VCaP (cell line): ENCODE data around the gene ASB2.

Source experiments
- H3K27ac ChIP-seq: fragments of 450-650 bp; 2 replicates; pipeline ENCODE4 v1.5.1; 2017
- TF ChIP-seq, protein P1 (sequence below): fragments of 450-650 bp; conservative IDR thresholded peaks from 2 replicates; pipeline ENCODE4 v1.5.1; 2017; ENCODE audit warnings: mild to moderate bottlenecking, moderate library complexity

Gene ASB2

DNA sequence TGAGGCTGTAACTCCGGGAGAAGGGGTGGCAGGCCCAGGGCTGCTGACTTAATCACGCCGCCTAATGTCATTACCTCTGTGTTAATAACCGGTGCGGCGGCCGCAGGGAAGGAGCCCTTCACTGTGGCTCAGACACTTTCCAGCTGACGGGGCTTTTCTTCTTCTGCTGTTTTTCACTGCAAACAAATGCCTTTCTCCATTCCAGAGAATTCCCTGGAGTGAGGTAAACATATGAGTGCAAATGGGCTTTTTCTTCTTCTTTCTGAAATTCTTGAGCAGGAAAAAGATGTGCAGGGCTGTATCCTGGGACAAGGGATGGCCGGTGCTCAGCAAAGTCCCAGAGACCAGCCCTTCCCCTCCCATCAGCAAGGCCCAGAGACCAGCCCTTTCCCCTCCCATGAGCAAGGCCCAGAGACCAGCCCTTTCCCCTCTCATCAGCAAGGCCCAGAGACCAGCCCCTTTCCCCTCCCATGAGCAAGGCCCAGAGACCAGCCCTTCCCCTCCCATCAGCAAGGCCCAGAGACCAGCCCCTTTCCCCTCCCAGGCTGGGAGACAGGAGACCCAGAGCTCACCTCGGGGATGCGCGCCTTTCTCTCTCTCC, 82.6 kb downstream of the ASB2 start:
- TF ChIP-seq, protein P1, sequence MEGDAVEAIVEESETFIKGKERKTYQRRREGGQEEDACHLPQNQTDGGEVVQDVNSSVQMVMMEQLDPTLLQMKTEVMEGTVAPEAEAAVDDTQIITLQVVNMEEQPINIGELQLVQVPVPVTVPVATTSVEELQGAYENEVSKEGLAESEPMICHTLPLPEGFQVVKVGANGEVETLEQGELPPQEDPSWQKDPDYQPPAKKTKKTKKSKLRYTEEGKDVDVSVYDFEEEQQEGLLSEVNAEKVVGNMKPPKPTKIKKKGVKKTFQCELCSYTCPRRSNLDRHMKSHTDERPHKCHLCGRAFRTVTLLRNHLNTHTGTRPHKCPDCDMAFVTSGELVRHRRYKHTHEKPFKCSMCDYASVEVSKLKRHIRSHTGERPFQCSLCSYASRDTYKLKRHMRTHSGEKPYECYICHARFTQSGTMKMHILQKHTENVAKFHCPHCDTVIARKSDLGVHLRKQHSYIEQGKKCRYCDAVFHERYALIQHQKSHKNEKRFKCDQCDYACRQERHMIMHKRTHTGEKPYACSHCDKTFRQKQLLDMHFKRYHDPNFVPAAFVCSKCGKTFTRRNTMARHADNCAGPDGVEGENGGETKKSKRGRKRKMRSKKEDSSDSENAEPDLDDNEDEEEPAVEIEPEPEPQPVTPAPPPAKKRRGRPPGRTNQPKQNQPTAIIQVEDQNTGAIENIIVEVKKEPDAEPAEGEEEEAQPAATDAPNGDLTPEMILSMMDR: no peak

DNA sequence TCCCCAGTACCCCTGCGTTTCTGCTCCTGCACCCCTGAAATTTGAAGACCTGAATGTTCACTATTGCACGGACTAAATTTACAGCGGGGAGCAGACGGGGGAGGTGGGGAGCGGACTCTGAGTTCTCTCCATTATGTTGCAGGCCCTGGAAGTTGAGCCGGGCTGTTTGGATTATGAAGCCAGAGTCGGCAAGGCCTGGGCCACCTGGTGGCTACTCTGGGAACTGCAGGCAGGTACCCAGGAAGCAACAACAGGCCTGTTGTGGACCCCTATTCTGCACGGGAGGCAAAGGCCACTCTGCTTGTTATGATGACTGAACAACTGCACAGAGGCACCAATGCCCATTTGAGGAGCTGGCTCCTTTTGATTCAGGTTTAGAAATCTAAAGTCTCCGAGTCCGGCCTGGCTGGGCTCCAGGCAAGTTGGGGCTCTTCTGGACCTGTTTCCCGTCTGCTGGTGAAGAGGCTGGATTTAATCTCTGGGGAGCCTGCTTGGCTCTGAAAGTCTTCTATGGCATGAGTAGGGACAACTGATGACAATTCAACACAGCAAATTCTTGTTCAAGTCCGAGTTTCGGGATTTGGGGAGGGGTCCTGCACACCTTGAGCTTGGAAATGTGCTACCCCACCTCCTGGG, 83.3 kb downstream of the ASB2 start:
- no peak overlapping the region for H3K27ac ChIP-seq
- TF ChIP-seq, protein P1: peak; percentile 96

More for the DNA sequence above, 82.6 kb downstream of the ASB2 start:
- no peak overlapping the region for H3K27ac ChIP-seq

DNA sequence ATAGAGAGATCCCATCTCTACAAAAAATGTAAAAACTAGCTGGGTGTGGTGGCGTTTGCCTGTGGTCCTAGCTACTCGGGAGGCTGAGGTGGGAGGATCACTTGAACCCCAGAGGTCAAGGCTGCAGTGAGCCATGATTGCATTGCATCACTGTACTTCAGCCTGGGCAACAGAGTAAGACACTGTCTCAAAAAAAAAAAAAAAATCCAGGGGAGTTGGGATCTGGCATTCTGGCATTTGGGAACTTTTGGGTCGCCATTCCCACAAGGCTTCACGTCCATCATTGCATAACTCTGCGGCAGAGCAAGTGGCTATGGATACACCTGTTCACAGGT, 83.9 kb downstream of the ASB2 start:
- TF ChIP-seq, protein P1: no peak
- no peak overlapping the region for H3K27ac ChIP-seq

DNA sequence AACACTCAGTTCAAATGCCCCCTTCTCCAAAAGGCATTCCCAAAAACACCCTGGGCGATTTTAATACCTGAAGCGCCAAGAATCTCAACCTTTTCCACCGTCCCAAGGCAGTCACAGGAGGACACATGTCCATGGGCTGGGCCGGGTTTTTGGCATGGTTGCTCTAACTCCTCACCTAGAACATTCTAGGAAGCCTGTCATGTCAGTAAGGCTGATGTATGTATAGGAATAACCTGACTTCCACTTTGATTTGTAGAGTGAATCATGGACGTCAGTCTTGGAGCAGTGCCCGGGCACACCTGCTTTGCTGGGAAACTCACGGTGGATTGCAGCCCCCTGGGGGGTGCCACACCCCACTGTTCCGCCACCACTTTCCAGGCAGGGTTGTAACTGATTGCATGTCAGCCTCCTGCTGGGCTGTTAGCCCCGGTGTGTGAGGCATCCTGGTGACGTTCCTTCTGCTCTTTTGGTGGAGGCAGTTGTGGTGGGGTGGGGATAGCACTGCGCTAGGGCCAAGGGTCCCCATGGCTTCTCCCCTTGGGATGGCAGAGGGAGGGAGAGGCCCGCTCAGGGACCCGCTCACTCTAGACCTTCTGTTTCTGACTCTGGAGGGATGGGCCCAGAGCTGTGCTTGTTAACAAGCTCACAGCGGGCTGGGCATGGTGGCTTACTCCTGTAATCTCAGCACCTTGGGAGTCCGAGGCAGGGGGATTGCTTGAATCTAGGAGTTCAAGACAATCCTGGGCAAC, 84.4 kb downstream of the ASB2 start:
- TF ChIP-seq, protein P1: no peak

DNA sequence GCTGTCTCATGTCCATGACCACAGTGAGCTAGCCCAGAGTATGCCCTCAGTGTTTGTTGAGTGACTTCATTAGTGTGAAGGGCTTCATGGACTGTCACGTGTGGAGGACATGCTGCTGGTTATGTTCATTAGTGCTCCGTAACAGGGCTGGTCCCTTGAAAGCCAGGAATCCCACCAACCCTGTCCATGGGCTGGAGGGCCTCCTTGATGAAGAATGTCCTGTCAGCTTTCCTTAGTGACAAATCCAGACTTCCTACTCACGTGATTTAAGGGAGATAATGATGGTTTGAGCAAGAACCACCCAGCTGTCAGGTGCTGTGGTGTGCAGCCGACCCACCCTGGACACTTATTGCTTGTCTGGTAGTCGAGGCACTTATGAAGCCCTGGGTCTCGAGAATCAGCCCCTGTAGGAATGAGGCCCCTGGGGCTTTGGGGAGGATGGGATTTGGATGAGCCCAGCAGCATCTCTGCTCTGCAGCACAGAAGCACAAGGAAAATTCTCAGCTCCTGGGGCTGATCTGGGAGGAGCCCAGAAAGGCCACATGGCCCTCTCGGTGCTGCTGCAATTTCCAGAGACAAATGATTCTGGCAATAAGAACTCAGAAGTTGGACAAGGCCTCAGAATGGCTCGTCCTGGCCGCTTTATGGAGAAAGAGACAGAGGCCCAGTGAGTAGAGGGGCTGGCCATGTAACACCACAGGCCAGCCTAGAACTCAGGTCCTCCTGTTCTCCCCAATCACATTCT, 86.5 kb downstream of the ASB2 start:
- H3K27ac ChIP-seq: no peak overlapping the region
- TF ChIP-seq, protein P1: no peak

More for the DNA sequence above, 84.4 kb downstream of the ASB2 start:
- no peak overlapping the region for H3K27ac ChIP-seq

DNA sequence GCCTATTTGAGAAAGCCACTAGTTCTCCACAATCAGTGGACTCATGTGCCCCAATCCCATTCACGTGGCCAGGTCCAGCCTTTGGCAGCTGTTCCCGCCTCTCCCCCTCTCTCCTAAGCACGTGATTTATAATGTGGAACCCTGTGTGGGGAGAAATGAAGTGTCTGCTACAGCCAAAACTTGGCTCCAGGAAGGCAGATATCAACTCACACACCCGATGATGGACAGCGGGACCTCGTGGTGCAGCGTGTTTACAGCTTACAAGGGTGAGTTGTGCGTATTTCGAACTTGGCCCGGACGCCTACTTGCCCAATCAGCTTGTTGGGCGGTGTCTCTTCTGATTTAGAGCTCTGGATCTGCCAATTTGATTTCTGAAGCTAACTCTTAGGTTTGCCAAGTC, 87.4 kb downstream of the ASB2 start:
- TF ChIP-seq, protein P1: no peak
- no peak overlapping the region for H3K27ac ChIP-seq

DNA sequence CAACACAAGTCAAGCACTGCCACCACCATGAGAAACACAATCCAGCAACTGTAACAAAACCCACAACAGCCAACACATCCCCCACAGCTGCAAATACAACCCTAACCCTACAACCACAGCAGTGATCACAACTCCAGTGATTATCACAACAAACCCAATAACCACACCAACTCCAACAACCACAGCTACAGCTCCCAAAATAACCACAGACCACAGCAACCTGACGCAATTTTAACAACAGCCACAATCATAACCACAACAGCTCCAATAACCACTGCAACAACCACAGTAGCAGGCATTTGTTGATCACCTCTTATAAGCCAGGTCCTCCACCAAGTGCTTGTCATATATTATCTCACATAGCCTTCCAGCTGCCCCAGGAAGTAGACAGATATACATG, 91.4 kb downstream of the ASB2 start:
- H3K27ac ChIP-seq: no peak overlapping the region
- TF ChIP-seq, protein P1: no peak
